Prostate gland (tissue), 2 donors: Measurements from ENCODE around the gene MAP4K4. TPM values are rescaled to one million over a fixed set of nuclear protein-coding genes. Genes with fewer than 3 reads are reported as not detected.

Experiments used
- DNase-seq: peaks from one replicate; pipeline ENCODE4 v3.0.0-alpha.2; 2019; ENCODE audit warnings: low spot score
- H3K27ac ChIP-seq, 2 donors: fragments of 200-600 bp; sonication (generic); 2 replicates each; pipeline ENCODE4 v1.5.1; 2017 to 2019
- H3K27me3 ChIP-seq: fragments of 200-600 bp; sonication (generic); replicated peaks from 2 replicates; pipeline ENCODE4 v1.5.1; 2019; ENCODE audit not compliant: insufficient read depth
- H3K36me3 ChIP-seq, 2 donors: fragments of 200-600 bp; sonication (generic); 1 replicate in 1 of 2; 2 replicates in 1 of 2; pipeline versions ENCODE4 v1.5.1 to v1.8.1; 2017 to 2019
- H3K4me1 ChIP-seq: fragments of 200-600 bp; sonication (generic); replicated peaks from 2 replicates; pipeline ENCODE4 v1.5.1; 2019
- H3K4me3 ChIP-seq, 2 donors: fragments of 200-600 bp; sonication (generic); 2 replicates each; pipeline ENCODE4 v1.5.1; 2017 to 2019
- H3K9me3 ChIP-seq: fragments of 200-600 bp; sonication (generic); 2 replicates; pipeline ENCODE4 v1.5.1; 2017
- CTCF ChIP-seq, 4 experiments: fragments of 200-600 bp in 2 of 4; fragments of 450-650 bp in 2 of 4; sonication (generic) in 2 of 4; IDR thresholded peaks; 1 replicate in 3 of 4; 2 replicates in 1 of 4; pipeline ENCODE4 v1.5.1; 2016 to 2019; ENCODE audit warnings: antibody characterized with exemption in 4 of 4, mild to moderate bottlenecking in 2 of 4, moderate library complexity in 2 of 4
- POLR2A ChIP-seq: fragments of 450-650 bp; IDR thresholded peaks from one replicate; pipeline ENCODE4 v1.6.1; 2016; ENCODE audit warnings: antibody characterized with exemption, mild to moderate bottlenecking
- POLR2AphosphoS5 ChIP-seq: sonication (generic); formaldehyde crosslinking; IDR thresholded peaks from one replicate; pipeline ENCODE4 v1.6.1; 2017; ENCODE audit warnings: antibody characterized with exemption
- WGBS: methylation state at CpG from one replicate; pipeline ENCODE4 v1.1.5; 2018; 5-methylcytosine and 5-hydroxymethylcytosine counted together
- intact Hi-C: fragments of 100-400 bp; cut with DNase I; formaldehyde crosslinking; loops from one replicate; pipeline ENCODE4 v1.14.2; 2022
- total RNA-seq, 2 donors: library from RNA; depleted of rRNA; stranded (reverse); fragments of >200 nt; gene quantifications; one replicate each; pipeline ENCODE4 v1.1.0, GENCODE V29; 2016

MAP4K4 gene
- total RNA-seq, 2 donors from 2014 or later: 23.6 to 107 TPM

GRCh38 chr2:101682311-101682710 lies 15.2 kb upstream of the MAP4K4 start:
- no peaks in the 10 kb centered on the region for H3K9me3 ChIP-seq
- WGBS: 58% methylated on average over 4 of the region's 4 CpGs
- intact Hi-C loops: no loop called here
- no peaks in the 10 kb centered on the region for H3K27me3 ChIP-seq
- DNase-seq: no peak
- H3K36me3 ChIP-seq: no peaks in the 10 kb centered on the region
- no peak overlapping the region for H3K4me3 ChIP-seq
- no peak overlapping the region for H3K27ac ChIP-seq
- TF ChIP-seq POLR2A: no peak
- TF ChIP-seq POLR2AphosphoS5: no peak
- no peak for TF ChIP-seq CTCF (IDR thresholded peaks at IDR 0.05)
- no peaks in the 10 kb centered on the region for H3K4me1 ChIP-seq

GRCh38 chr2:101684313-101684712 lies 13.2 kb upstream of the MAP4K4 start:
- 82% methylated on average over 4 of the region's 4 CpGs for WGBS

GRCh38 chr2:101688261-101688660 lies 9.2 kb upstream of the MAP4K4 start:
- TF ChIP-seq POLR2A (no peak), CTCF (IDR thresholded peaks at IDR 0.05) (no peak), POLR2AphosphoS5 (no peak)
- no peaks in the 10 kb centered on the region for H3K36me3 ChIP-seq
- 87% methylated on average over 5 of the region's 5 CpGs for WGBS
- intact Hi-C loops: no loop called here
- no peaks in the 10 kb centered on the region for H3K9me3 ChIP-seq
- no peak overlapping the region for H3K27ac ChIP-seq
- no peak for DNase-seq
- H3K4me1 ChIP-seq: no peaks in the 10 kb centered on the region
- H3K27me3 ChIP-seq: no peaks in the 10 kb centered on the region
- no peak overlapping the region for H3K4me3 ChIP-seq

More at GRCh38 chr2:101684313-101684712, 13.2 kb upstream of the MAP4K4 start:
- Histone ChIP-seq H3K4me3 (no peak overlapping the region), H3K27me3 (no peaks in the 10 kb centered on the region), H3K36me3 (no peaks in the 10 kb centered on the region), H3K27ac (no peak overlapping the region), H3K9me3 (no peaks in the 10 kb centered on the region), H3K4me1 (no peaks in the 10 kb centered on the region)
- DNase-seq: no peak
- TF ChIP-seq POLR2AphosphoS5 (no peak), POLR2A (no peak), CTCF (IDR thresholded peaks at IDR 0.05) (no peak)
- intact Hi-C loops: no loop called here

- intact Hi-C loops: no loop called here
- Histone ChIP-seq H3K4me3 (no peak overlapping the region), H3K27ac (no peak overlapping the region), H3K4me1 (no peaks in the 10 kb centered on the region), H3K36me3 (no peaks in the 10 kb centered on the region), H3K9me3 (no peaks in the 10 kb centered on the region), H3K27me3 (no peaks in the 10 kb centered on the region)
- WGBS: 88% methylated on average over 1 of the region's 1 CpG
- no peak for DNase-seq
- no peak for TF ChIP-seq CTCF (IDR thresholded peaks at IDR 0.05)
- TF ChIP-seq POLR2A: no peak
- TF ChIP-seq POLR2AphosphoS5: no peak
Observed at GRCh38 chr2:101689114-101689825, 8.2 kb upstream of the MAP4K4 start.

GRCh38 chr2:101690547-101691152 lies 6.9 kb upstream of the MAP4K4 start:
- TF ChIP-seq CTCF (IDR thresholded peaks at IDR 0.05): no peak
- TF ChIP-seq POLR2AphosphoS5: peak; percentile 45
- no peak for TF ChIP-seq POLR2A
- 59% methylated on average over 2 of the region's 2 CpGs for WGBS
- no peak overlapping the region for H3K27ac ChIP-seq
- no peaks in the 10 kb centered on the region for H3K9me3 ChIP-seq
- H3K36me3 ChIP-seq: no peaks in the 10 kb centered on the region
- H3K27me3 ChIP-seq: no peaks in the 10 kb centered on the region
- intact Hi-C loops: loop anchor here (10.0 kb wide), 1 partner anchor 176 kb away; no protein-coding TSS in a partner anchor
- H3K4me1 ChIP-seq: no peaks in the 10 kb centered on the region
- DNase-seq: peak; percentile 35
- H3K4me3 ChIP-seq: no peak overlapping the region
